Suprapubic skin (tissue), 4 donors: Measurements from ENCODE around the gene MYO1E. TPM values are rescaled to one million over a fixed set of nuclear protein-coding genes. Genes with fewer than 3 reads are reported as not detected.

ENCODE experiments used
- DNase-seq, 2 donors: peaks; one replicate each; pipeline ENCODE4 v3.0.0-alpha.2; 2019; ENCODE audit warnings: low spot score in 2 of 2
- H3K27ac ChIP-seq: fragments of 200-600 bp; sonication (generic); one replicate; pipeline ENCODE4 v1.5.1; 2019
- H3K27me3 ChIP-seq: fragments of 200-600 bp; sonication (generic); one replicate; pipeline ENCODE4 v1.5.1; 2019
- H3K36me3 ChIP-seq: fragments of 200-600 bp; sonication (generic); one replicate; pipeline ENCODE4 v1.5.1; 2019
- H3K4me1 ChIP-seq: fragments of 200-600 bp; sonication (generic); one replicate; pipeline ENCODE4 v1.5.1; 2019
- H3K4me3 ChIP-seq: fragments of 200-600 bp; sonication (generic); one replicate; pipeline ENCODE4 v1.5.1; 2019; ENCODE audit warnings: mild to moderate bottlenecking
- H3K9me3 ChIP-seq: fragments of 200-600 bp; sonication (generic); one replicate; pipeline ENCODE4 v1.5.1; 2019
- EP300 ChIP-seq: sonication (generic); formaldehyde crosslinking; IDR thresholded peaks from one replicate; pipeline ENCODE4 v1.6.1; 2017; ENCODE audit warnings: antibody characterized with exemption
- POLR2A ChIP-seq, 2 donors: fragments of 450-650 bp; IDR thresholded peaks; one replicate each; pipeline ENCODE4 v1.6.1; 2017; ENCODE audit warnings: antibody characterized with exemption in 2 of 2, mild to moderate bottlenecking in 2 of 2, moderate library complexity in 2 of 2
- POLR2AphosphoS5 ChIP-seq, 3 donors: sonication (generic); formaldehyde crosslinking; IDR thresholded peaks; one replicate each; pipeline ENCODE4 v1.6.1; 2017; ENCODE audit warnings: antibody characterized with exemption in 3 of 3
- WGBS: methylation state at CpG from one replicate; pipeline ENCODE4 v1.1.5; 2018; 5-methylcytosine and 5-hydroxymethylcytosine counted together
- total RNA-seq, 4 donors: library from RNA; depleted of rRNA; stranded (reverse); fragments of >200 nt; gene quantifications; one replicate each; pipeline ENCODE4 v1.1.0, GENCODE V29; 2016
- TF ChIP-seq, protein P1 (sequence below), 2 donors: fragments of 200-600 bp in 1 of 2; fragments of 450-650 bp in 1 of 2; sonication (generic) in 1 of 2; IDR thresholded peaks; one replicate each; pipeline ENCODE4 v1.5.1; 2016 to 2019; ENCODE audit warnings: antibody characterized with exemption in 2 of 2, mild to moderate bottlenecking in 1 of 2, moderate library complexity in 1 of 2

Gene MYO1E
- total RNA-seq, 4 donors from 2014 or later: 79.7 to 171 (median 144) TPM

DNA sequence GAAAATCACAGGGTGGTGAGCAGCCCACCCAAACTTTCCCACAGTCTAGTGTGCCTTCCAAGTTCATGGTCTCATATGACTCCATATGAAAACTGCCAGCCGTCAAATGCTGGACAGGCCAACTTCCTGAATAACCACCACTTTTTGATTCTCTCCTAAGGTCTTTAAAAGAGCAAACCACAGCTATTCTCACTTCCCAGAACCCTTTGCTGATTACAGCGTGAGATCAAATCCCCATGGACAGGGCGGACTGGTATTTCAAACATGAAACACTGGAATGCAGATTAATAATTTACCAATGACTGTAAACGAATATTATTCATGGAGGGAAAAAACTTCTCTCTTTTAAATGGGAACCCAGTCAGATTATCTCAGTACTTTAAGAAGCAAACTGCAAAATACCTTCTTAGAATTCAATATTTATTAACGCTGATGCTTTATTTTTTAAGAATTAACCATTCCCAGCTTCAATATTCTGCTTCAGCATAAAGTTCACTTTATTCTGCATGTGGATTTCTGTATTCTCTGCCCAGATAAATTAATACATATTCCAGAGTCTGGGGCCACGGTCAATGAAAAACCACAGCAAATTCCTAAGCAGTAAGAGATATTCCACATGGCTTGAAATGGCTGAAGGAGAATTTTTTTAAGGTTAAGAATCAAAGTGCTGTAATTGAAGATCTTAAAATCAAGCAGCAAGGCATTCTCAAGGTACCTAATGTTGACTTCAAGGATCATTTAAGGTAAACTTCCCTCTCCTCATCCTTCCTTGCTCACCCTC lies 42.9 kb downstream of the MYO1E start:
- no peaks in the 10 kb centered on the region for H3K27me3 ChIP-seq
- H3K4me1 ChIP-seq: peaks cover 25% of the 10 kb centered on the region
- WGBS: 59% methylated on average over 6 of the region's 6 CpGs
- H3K27ac ChIP-seq: no peak overlapping the region
- no peak overlapping the region for H3K4me3 ChIP-seq
- no peak for DNase-seq
- no peaks in the 10 kb centered on the region for H3K36me3 ChIP-seq
- no peaks in the 10 kb centered on the region for H3K9me3 ChIP-seq
- TF ChIP-seq, protein P1, sequence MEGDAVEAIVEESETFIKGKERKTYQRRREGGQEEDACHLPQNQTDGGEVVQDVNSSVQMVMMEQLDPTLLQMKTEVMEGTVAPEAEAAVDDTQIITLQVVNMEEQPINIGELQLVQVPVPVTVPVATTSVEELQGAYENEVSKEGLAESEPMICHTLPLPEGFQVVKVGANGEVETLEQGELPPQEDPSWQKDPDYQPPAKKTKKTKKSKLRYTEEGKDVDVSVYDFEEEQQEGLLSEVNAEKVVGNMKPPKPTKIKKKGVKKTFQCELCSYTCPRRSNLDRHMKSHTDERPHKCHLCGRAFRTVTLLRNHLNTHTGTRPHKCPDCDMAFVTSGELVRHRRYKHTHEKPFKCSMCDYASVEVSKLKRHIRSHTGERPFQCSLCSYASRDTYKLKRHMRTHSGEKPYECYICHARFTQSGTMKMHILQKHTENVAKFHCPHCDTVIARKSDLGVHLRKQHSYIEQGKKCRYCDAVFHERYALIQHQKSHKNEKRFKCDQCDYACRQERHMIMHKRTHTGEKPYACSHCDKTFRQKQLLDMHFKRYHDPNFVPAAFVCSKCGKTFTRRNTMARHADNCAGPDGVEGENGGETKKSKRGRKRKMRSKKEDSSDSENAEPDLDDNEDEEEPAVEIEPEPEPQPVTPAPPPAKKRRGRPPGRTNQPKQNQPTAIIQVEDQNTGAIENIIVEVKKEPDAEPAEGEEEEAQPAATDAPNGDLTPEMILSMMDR (IDR thresholded peaks at IDR 0.05): no peak
- TF ChIP-seq EP300: no peak
- no peak for TF ChIP-seq POLR2A (IDR thresholded peaks at IDR 0.05)
- no peak for TF ChIP-seq POLR2AphosphoS5 (IDR thresholded peaks at IDR 0.05)

DNA sequence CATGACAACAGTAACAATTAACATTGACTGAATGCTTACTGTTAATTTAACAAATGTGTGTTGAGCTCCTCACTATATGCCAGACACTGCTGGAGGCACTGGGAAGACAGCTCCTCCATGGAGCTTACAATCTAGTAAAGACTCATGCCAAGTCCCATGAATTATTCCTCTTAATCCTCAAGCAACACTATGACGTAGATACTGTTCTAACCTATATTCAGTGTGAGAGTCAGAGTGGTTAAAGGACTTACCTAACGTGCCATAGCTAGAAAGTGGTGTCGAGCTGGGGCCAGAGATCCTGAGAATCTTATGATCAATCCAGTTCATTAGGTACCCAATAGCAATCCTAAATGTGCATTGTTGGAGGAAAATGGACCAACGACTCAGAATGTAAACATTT lies 43.6 kb downstream of the MYO1E start:
- Histone ChIP-seq H3K9me3 (no peaks in the 10 kb centered on the region), H3K27me3 (no peaks in the 10 kb centered on the region), H3K27ac (no peak overlapping the region), H3K36me3 (no peaks in the 10 kb centered on the region), H3K4me3 (no peak overlapping the region), H3K4me1 (peaks cover 25% of the 10 kb centered on the region)
- no peak for DNase-seq
- TF ChIP-seq EP300: no peak
- TF ChIP-seq, protein P1 (IDR thresholded peaks at IDR 0.05): no peak
- no peak for TF ChIP-seq POLR2AphosphoS5 (IDR thresholded peaks at IDR 0.05)
- no peak for TF ChIP-seq POLR2A (IDR thresholded peaks at IDR 0.05)
- 86% methylated on average over 4 of the region's 4 CpGs for WGBS

DNA sequence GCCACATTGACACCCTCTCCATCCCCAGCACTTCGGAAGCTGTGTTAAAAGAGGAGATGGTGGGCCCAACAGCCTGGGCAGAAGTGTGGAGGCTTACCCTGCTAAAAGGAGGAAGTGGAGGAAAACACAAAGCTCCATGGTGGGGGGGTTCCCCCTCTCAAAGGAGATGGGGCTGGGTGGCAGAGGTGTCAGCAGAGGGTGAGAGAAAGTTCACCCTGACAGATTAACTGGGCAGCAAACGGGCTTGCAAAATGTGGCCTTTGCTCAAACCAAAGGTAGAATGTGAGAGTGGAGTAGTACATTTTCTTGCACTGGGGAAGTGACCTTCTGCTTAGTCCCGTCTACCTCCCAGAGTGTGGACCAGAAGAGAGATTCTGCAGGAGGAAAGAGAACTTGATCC lies 44.7 kb downstream of the MYO1E start:
- TF ChIP-seq POLR2A (IDR thresholded peaks at IDR 0.05): no peak
- TF ChIP-seq, protein P1 (IDR thresholded peaks at IDR 0.05): no peak
- no peak overlapping the region for H3K27ac ChIP-seq
- H3K36me3 ChIP-seq: no peaks in the 10 kb centered on the region
- H3K4me1 ChIP-seq: peaks cover 25% of the 10 kb centered on the region
- H3K27me3 ChIP-seq: no peaks in the 10 kb centered on the region
- H3K4me3 ChIP-seq: no peak overlapping the region
- no peak for DNase-seq
- 88% methylated on average over 3 of the region's 3 CpGs for WGBS
- H3K9me3 ChIP-seq: no peaks in the 10 kb centered on the region

DNA sequence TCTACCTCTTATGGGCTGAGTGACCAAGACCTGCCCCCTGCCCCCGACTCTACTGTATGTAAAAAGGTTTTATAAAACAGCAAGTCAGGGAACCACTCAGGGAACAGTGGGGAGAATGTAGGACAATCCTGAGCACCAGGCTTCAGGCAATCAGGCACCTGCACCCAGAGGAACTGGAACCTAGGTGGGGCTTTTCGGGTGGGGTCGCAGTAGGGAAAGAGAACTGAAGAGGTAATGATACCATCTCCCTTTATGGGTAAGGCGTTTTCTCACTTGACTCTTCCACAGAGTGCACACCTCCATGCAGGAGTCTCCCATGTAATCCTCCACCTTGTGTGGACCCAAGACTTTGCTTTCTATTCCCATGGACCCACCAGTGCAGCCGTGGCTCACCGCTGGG lies 45.8 kb downstream of the MYO1E start:
- H3K27me3 ChIP-seq: no peaks in the 10 kb centered on the region
- TF ChIP-seq POLR2AphosphoS5 (IDR thresholded peaks at IDR 0.05) (no peak), POLR2A (IDR thresholded peaks at IDR 0.05) (no peak), EP300 (no peak)
- TF ChIP-seq, protein P1 (IDR thresholded peaks at IDR 0.05): no peak
- no peak overlapping the region for H3K27ac ChIP-seq
- peaks cover 25% of the 10 kb centered on the region for H3K4me1 ChIP-seq
- WGBS: 75% methylated on average over 6 of the region's 6 CpGs
- H3K4me3 ChIP-seq: no peak overlapping the region
- no peaks in the 10 kb centered on the region for H3K9me3 ChIP-seq
- DNase-seq: no peak
- H3K36me3 ChIP-seq: no peaks in the 10 kb centered on the region

DNA sequence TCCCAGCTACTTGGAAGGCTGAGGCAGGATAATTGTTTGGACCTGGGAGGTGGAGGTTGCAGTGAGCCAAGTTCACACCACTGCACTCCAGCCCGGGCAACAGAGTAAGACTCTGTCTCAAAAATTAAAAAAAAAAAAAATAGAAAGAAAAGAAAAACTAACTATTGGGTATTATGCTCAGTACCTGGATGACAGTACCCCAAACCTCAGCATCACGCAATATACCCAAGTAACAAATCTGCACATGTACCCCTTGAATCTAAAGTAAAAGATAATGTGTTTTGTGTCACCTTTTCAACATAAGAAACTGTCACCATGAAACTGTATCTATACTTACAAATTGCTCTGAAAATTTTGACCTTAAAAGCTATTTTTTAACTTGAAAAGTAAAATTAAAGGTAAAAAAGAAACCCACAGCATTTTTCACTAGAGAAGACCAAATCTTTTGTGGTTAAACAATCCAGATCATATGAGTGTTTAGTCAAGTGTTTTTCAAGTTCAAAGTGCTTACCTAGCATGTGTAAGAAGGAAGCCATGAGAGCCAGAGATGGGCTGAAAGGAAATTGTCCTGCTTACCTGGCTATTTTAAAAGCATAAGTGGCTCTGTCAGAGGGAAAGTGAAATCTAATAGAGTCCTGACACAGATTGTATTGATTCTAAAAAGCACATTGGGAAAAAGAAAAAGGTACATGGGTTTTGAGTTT lies 50.5 kb downstream of the MYO1E start:
- no peak overlapping the region for H3K4me3 ChIP-seq
- WGBS: 93% methylated on average over 2 of the region's 2 CpGs
- no peaks in the 10 kb centered on the region for H3K9me3 ChIP-seq
- no peak overlapping the region for H3K27ac ChIP-seq
- TF ChIP-seq, protein P1 (IDR thresholded peaks at IDR 0.05): no peak
- TF ChIP-seq POLR2AphosphoS5 (IDR thresholded peaks at IDR 0.05): no peak
- no peak for TF ChIP-seq EP300
- TF ChIP-seq POLR2A (IDR thresholded peaks at IDR 0.05): no peak
- no peak for DNase-seq
- H3K36me3 ChIP-seq: no peaks in the 10 kb centered on the region
- H3K4me1 ChIP-seq: peaks cover 5% of the 10 kb centered on the region
- no peaks in the 10 kb centered on the region for H3K27me3 ChIP-seq
